Measurements from ENCODE around the gene SGCA. TPM values are rescaled to one million over a fixed set of nuclear protein-coding genes. Genes with fewer than 3 reads are reported as not detected.
A peak's percentile ranks its signal among the peaks of the same experiment; 100 is the strongest.

SGCA gene
- total and polyA plus RNA-seq, 4 donors = 0.31 to 1.3 (median 1.2) TPM; not detected in 1

DNA sequence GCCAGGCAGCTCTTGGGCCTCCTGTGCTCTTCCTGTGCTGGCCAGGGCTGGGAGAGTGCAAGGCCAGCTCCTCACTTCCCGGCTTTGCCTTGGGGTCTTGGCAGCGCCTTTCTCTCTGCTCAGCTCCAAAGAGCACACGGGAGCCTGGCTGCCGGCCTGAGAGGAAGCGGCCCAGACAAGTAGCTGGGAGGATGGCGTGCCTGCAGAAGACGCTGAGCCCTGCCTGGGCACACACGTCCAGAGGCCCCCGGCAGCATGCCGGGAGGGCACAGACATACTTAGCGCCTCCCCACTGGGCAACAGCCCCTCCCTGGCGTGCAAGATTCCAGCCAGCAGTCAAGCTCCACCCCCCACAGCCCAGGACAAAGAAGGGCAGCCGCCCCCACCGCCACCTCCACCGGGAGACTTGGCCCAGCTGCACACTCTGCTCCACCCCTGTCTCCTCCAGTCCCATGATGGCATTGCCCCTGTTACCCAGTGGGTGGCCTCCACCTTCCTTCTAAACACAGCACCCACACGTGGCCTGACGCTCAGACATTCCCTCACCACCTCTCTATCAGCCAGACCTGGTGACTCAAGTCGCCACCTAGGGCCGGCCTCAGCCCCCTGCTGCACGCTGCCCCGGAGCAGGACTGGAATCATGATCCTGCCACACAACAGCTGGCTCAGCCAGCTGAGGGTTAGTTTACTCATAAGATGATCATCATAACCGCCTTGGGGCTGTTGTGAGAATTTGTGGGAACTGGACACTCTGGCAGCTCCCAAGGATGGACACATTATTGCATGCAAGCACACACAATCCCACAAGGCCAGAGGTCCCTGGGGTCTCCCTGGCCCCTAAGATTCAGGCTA is 12.4 kb downstream of the SGCA start:
- WGBS = 21% methylated on average over 22 of the region's 22 CpGs
- no peak overlapping the region for H3K9ac ChIP-seq (ENCODE audit: low read depth in 1 of 2, low read length in 2 of 2)
- DNase-seq (ENCODE audit: low spot score) = no peak
- no peak overlapping the region for H3K4me3 ChIP-seq (ENCODE audit: low read depth in 1 of 3, low read length in 3 of 3)
- H3K9me3 ChIP-seq (ENCODE audit: control insufficient read depth in 4 of 4, low read length in 3 of 4) = no peaks in the 10 kb centered on the region
- H3K27ac ChIP-seq (ENCODE audit: low read depth in 1 of 2, low read length in 2 of 2) = peak overlapping the region; percentile 18 to 28
- H3K4me1 ChIP-seq (ENCODE audit: control insufficient read depth in 4 of 4, insufficient read depth in 4 of 4, low read length in 3 of 4) = peaks cover 0 to 6% (median 0%) of the 10 kb centered on the region in 4 donors
- H3K36me3 ChIP-seq (ENCODE audit: control insufficient read depth in 4 of 4, insufficient read depth in 3 of 4, low read depth in 1 of 4, low read length in 3 of 4) = no peaks in the 10 kb centered on the region
- H3K27me3 ChIP-seq (ENCODE audit: control insufficient read depth in 4 of 4, insufficient read depth in 4 of 4, low read length in 3 of 4) = no peaks in the 10 kb centered on the region
- no peak for TF ChIP-seq YY1 (IDR thresholded peaks at IDR 0.05)
- peak; percentile 22 for TF ChIP-seq NR2F2 (IDR thresholded peaks at IDR 0.05)
- TF ChIP-seq EGR1 (IDR thresholded peaks at IDR 0.05; ENCODE audit: low read depth in 2 of 2) = peak in 1 of 2 donors; percentile 51
- no peak for TF ChIP-seq TAF1 (conservative IDR thresholded peaks at IDR 0.05)
- peak; percentile 29 for TF ChIP-seq CTCF (IDR thresholded peaks at IDR 0.05; ENCODE audit: low read depth, low read length, missing input control)
- peak in 1 of 2 donors; percentile 67 for TF ChIP-seq RAD21 (IDR thresholded peaks at IDR 0.05)
- peak; percentile 43 for TF ChIP-seq SP1 (IDR thresholded peaks at IDR 0.05)
- TF ChIP-seq REST (IDR thresholded peaks at IDR 0.05) = no peak
- TF ChIP-seq JUND (IDR thresholded peaks at IDR 0.05) = no peak

GRCh38 chr17:50180111-50180510 is 14.3 kb downstream of the SGCA start:
- Histone ChIP-seq H3K4me1 (ENCODE audit: control insufficient read depth in 4 of 4, insufficient read depth in 4 of 4, low read length in 3 of 4) (peaks cover 0 to 6% (median 0%) of the 10 kb centered on the region in 4 donors), H3K27me3 (ENCODE audit: control insufficient read depth in 4 of 4, insufficient read depth in 4 of 4, low read length in 3 of 4) (no peaks in the 10 kb centered on the region), H3K4me3 (ENCODE audit: low read depth in 1 of 3, low read length in 3 of 3) (no peak overlapping the region), H3K36me3 (ENCODE audit: control insufficient read depth in 4 of 4, insufficient read depth in 3 of 4, low read depth in 1 of 4, low read length in 3 of 4) (no peaks in the 10 kb centered on the region), H3K27ac (ENCODE audit: low read depth in 1 of 2, low read length in 2 of 2) (no peak overlapping the region), H3K9ac (ENCODE audit: low read depth in 1 of 2, low read length in 2 of 2) (no peak overlapping the region), H3K9me3 (ENCODE audit: control insufficient read depth in 4 of 4, low read length in 3 of 4) (no peaks in the 10 kb centered on the region)
- no peak for TF ChIP-seq FOXA2 (IDR thresholded peaks at IDR 0.05)
- TF ChIP-seq RAD21 (IDR thresholded peaks at IDR 0.05) = no peak
- TF ChIP-seq, protein P1, sequence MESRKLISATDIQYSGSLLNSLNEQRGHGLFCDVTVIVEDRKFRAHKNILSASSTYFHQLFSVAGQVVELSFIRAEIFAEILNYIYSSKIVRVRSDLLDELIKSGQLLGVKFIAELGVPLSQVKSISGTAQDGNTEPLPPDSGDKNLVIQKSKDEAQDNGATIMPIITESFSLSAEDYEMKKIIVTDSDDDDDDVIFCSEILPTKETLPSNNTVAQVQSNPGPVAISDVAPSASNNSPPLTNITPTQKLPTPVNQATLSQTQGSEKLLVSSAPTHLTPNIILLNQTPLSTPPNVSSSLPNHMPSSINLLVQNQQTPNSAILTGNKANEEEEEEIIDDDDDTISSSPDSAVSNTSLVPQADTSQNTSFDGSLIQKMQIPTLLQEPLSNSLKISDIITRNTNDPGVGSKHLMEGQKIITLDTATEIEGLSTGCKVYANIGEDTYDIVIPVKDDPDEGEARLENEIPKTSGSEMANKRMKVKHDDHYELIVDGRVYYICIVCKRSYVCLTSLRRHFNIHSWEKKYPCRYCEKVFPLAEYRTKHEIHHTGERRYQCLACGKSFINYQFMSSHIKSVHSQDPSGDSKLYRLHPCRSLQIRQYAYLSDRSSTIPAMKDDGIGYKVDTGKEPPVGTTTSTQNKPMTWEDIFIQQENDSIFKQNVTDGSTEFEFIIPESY (IDR thresholded peaks at IDR 0.05) = no peak
- no peak for TF ChIP-seq SP1 (IDR thresholded peaks at IDR 0.05)
- no peak for TF ChIP-seq REST (IDR thresholded peaks at IDR 0.05)
- TF ChIP-seq CTCF (IDR thresholded peaks at IDR 0.05; ENCODE audit: low read depth, low read length, missing input control) = no peak
- TF ChIP-seq RXRA (IDR thresholded peaks at IDR 0.05) = no peak
- TF ChIP-seq HNF4A (conservative IDR thresholded peaks at IDR 0.05) = no peak
- no peak for TF ChIP-seq NR2F2 (IDR thresholded peaks at IDR 0.05)
- DNase-seq (ENCODE audit: low spot score) = no peak
- WGBS = 89% methylated on average over 4 of the region's 4 CpGs

Data from liver (tissue), 9 donors.